Suprapubic skin (tissue), 4 donors: ENCODE measurements around the gene SLC49A4. TPM values are rescaled to one million over a fixed set of nuclear protein-coding genes. Genes with fewer than 3 reads are reported as not detected.

Experiments used
- DNase-seq, 2 donors: peaks; one replicate each; pipeline ENCODE4 v3.0.0-alpha.2; 2019; ENCODE audit warnings: low spot score in 2 of 2
- H3K27ac ChIP-seq: fragments of 200-600 bp; sonication (generic); one replicate; pipeline ENCODE4 v1.5.1; 2019
- H3K27me3 ChIP-seq: fragments of 200-600 bp; sonication (generic); one replicate; pipeline ENCODE4 v1.5.1; 2019
- H3K36me3 ChIP-seq: fragments of 200-600 bp; sonication (generic); one replicate; pipeline ENCODE4 v1.5.1; 2019
- H3K4me1 ChIP-seq: fragments of 200-600 bp; sonication (generic); one replicate; pipeline ENCODE4 v1.5.1; 2019
- H3K4me3 ChIP-seq: fragments of 200-600 bp; sonication (generic); one replicate; pipeline ENCODE4 v1.5.1; 2019; ENCODE audit warnings: mild to moderate bottlenecking
- H3K9me3 ChIP-seq: fragments of 200-600 bp; sonication (generic); one replicate; pipeline ENCODE4 v1.5.1; 2019
- CTCF ChIP-seq, 2 donors: fragments of 200-600 bp in 1 of 2; fragments of 450-650 bp in 1 of 2; sonication (generic) in 1 of 2; IDR thresholded peaks; one replicate each; pipeline ENCODE4 v1.5.1; 2016 to 2019; ENCODE audit warnings: antibody characterized with exemption in 2 of 2, mild to moderate bottlenecking in 1 of 2, moderate library complexity in 1 of 2
- EP300 ChIP-seq: sonication (generic); formaldehyde crosslinking; IDR thresholded peaks from one replicate; pipeline ENCODE4 v1.6.1; 2017; ENCODE audit warnings: antibody characterized with exemption
- POLR2A ChIP-seq, 2 donors: fragments of 450-650 bp; IDR thresholded peaks; one replicate each; pipeline ENCODE4 v1.6.1; 2017; ENCODE audit warnings: antibody characterized with exemption in 2 of 2, mild to moderate bottlenecking in 2 of 2, moderate library complexity in 2 of 2
- POLR2AphosphoS5 ChIP-seq, 3 donors: sonication (generic); formaldehyde crosslinking; IDR thresholded peaks; one replicate each; pipeline ENCODE4 v1.6.1; 2017; ENCODE audit warnings: antibody characterized with exemption in 3 of 3
- WGBS: methylation state at CpG from one replicate; pipeline ENCODE4 v1.1.5; 2018; 5-methylcytosine and 5-hydroxymethylcytosine counted together
- total RNA-seq, 4 donors: library from RNA; depleted of rRNA; stranded (reverse); fragments of >200 nt; gene quantifications; one replicate each; pipeline ENCODE4 v1.1.0, GENCODE V29; 2016

The SLC49A4 gene
- total RNA-seq, 4 donors from 2014 or later, result 20.9 to 34.0 (median 32.1) TPM

DNA sequence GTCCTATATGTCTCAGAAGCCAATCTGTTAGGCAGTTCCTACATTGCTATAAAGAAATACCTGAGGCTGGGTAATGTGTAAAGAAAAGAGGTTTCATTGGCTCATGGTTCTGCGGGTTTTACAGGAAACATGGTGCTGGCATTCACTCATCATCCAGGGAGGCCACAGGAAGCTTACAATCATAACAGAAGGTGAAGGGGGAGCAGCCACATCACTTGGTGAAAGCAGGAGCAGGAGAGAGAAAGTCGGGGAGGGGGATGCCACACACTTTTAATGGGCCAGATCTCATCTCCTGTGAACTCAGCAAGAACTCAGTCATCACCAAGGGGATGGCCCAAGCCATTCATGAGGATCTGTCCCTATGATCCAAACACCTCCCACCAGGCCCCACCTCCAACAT, 9.1 kb downstream of the SLC49A4 start:
- Histone ChIP-seq H3K27me3 (no peaks in the 10 kb centered on the region), H3K9me3 (no peaks in the 10 kb centered on the region), H3K4me3 (no peak overlapping the region), H3K4me1 (peaks cover 32% of the 10 kb centered on the region), H3K27ac (no peak overlapping the region), H3K36me3 (peaks cover 4% of the 10 kb centered on the region)
- 83% methylated on average over 2 of the region's 2 CpGs for WGBS
- DNase-seq, result no peak
- TF ChIP-seq POLR2A (IDR thresholded peaks at IDR 0.05), result no peak
- no peak for TF ChIP-seq POLR2AphosphoS5 (IDR thresholded peaks at IDR 0.05)
- TF ChIP-seq CTCF (IDR thresholded peaks at IDR 0.05), result no peak
- no peak for TF ChIP-seq EP300

GRCh38 chr3:122810734-122811133, 15.9 kb downstream of the SLC49A4 start:
- Histone ChIP-seq H3K27me3 (no peaks in the 10 kb centered on the region), H3K4me3 (no peak overlapping the region), H3K4me1 (no peaks in the 10 kb centered on the region), H3K27ac (no peak overlapping the region), H3K36me3 (peaks cover 20% of the 10 kb centered on the region), H3K9me3 (no peaks in the 10 kb centered on the region)
- no peak for DNase-seq
- no peak for TF ChIP-seq POLR2AphosphoS5 (IDR thresholded peaks at IDR 0.05)
- no peak for TF ChIP-seq EP300
- TF ChIP-seq CTCF (IDR thresholded peaks at IDR 0.05), result no peak
- no peak for TF ChIP-seq POLR2A (IDR thresholded peaks at IDR 0.05)

DNA sequence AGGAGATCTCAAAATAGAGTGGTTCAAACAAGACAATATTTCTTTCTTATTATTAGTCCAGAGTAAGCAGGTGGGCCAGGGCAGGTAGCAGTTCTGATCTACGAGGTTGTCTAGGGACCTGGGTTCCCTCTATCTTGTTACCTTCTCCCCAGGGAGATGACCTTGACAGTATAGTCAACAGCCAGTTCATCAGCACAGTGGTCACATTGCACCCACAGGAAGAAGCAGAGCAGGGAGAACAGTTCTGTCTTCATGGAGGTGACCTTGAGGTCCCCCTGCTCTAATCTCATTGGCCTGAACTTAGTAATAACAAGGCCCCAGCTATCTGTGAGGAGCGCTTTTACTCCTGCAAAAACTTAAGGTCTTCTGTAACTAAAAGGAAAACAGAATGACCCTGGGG, 21.7 kb downstream of the SLC49A4 start:
- 93% methylated on average over 2 of the region's 2 CpGs for WGBS
- no peak overlapping the region for H3K4me3 ChIP-seq
- peaks cover 8% of the 10 kb centered on the region for H3K36me3 ChIP-seq
- H3K27ac ChIP-seq, result no peak overlapping the region
- H3K9me3 ChIP-seq, result no peaks in the 10 kb centered on the region
- no peak for TF ChIP-seq POLR2A (IDR thresholded peaks at IDR 0.05)
- no peaks in the 10 kb centered on the region for H3K27me3 ChIP-seq
- DNase-seq, result no peak
- no peaks in the 10 kb centered on the region for H3K4me1 ChIP-seq

GRCh38 chr3:122824465-122825381, 29.9 kb downstream of the SLC49A4 start:
- no peaks in the 10 kb centered on the region for H3K9me3 ChIP-seq
- 86% methylated on average over 7 of the region's 7 CpGs for WGBS
- no peak overlapping the region for H3K4me3 ChIP-seq
- no peaks in the 10 kb centered on the region for H3K27me3 ChIP-seq
- TF ChIP-seq EP300 (no peak), CTCF (IDR thresholded peaks at IDR 0.05) (no peak), POLR2A (IDR thresholded peaks at IDR 0.05) (no peak), POLR2AphosphoS5 (IDR thresholded peaks at IDR 0.05) (no peak)
- no peak for DNase-seq
- no peak overlapping the region for H3K27ac ChIP-seq
- H3K4me1 ChIP-seq, result no peaks in the 10 kb centered on the region
- H3K36me3 ChIP-seq, result peaks cover 31% of the 10 kb centered on the region

DNA sequence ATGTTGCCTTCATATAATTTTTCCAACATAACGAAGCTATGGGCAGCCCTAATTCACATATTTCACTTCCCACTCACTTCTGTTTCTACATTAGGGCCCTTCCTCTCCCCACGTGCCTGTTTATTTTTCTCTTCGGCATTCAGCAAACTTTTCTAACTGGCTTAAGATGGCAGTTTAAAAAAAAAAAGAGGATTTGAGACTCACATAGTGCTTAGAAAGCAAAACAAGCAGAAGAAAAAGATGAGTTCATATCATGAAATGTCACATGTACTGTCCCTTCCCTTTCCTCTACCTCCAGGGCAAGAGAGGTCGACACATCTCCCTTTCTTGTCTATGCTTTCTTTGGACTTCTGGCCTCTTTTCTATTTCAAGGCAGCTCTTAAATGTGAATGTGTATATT, 30.6 kb downstream of the SLC49A4 start:
- H3K27ac ChIP-seq, result no peak overlapping the region
- WGBS, result 75% methylated on average over 4 of the region's 4 CpGs
- no peaks in the 10 kb centered on the region for H3K4me1 ChIP-seq
- no peaks in the 10 kb centered on the region for H3K27me3 ChIP-seq
- H3K9me3 ChIP-seq, result no peaks in the 10 kb centered on the region
- H3K36me3 ChIP-seq, result peaks cover 36% of the 10 kb centered on the region
- DNase-seq, result no peak
- no peak overlapping the region for H3K4me3 ChIP-seq
- TF ChIP-seq POLR2AphosphoS5 (IDR thresholded peaks at IDR 0.05) (no peak), EP300 (no peak), CTCF (IDR thresholded peaks at IDR 0.05) (no peak)
